Activated CD4-positive, CD25-positive, alpha-beta regulatory T cell treated with anti-CD3 and anti-CD28 coated beads, Interleukin-2, amount 50 U/mL, for 72 hours (primary cell): ENCODE results near the gene PPP1CA.

Source experiments
- DNase-seq: peaks from one replicate; pipeline ENCODE4 v3.0.0; 2021

Gene PPP1CA

DNA sequence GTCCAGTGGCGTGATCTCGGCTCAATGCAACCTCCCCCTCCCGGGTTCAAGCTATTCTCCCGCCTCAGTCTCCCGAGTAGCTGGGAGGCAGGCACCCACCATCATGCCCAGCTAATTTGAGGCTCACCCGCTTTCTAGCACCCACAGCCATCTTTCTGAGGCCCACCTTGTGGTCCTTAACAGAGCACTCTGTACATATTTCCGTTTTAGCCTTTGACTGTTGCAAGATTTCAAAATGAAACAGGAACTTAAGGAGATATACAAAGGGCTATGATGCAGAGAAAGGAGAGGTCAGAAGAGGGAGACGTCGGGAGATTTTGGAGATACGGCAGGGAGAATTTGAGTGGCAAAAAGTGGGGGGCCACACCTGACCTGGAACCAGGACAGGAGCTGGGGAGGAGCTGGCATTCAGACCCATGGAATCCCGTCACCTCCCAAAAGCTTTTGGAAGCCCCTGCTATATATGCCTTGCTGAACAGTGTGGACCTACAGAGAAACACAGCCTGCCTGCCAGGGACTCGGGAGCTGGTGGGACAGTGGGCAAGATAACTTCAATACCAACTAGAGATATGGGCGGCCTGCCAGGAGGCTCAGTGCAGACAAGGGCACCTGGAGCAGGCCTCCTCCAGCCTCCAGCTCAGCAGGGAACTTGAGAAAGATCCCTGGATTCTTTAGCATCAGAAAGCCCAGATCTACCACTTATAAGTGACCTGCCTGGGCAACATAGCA is 20.2 kb downstream of the PPP1CA start:
- DNase-seq, result no peak

DNA sequence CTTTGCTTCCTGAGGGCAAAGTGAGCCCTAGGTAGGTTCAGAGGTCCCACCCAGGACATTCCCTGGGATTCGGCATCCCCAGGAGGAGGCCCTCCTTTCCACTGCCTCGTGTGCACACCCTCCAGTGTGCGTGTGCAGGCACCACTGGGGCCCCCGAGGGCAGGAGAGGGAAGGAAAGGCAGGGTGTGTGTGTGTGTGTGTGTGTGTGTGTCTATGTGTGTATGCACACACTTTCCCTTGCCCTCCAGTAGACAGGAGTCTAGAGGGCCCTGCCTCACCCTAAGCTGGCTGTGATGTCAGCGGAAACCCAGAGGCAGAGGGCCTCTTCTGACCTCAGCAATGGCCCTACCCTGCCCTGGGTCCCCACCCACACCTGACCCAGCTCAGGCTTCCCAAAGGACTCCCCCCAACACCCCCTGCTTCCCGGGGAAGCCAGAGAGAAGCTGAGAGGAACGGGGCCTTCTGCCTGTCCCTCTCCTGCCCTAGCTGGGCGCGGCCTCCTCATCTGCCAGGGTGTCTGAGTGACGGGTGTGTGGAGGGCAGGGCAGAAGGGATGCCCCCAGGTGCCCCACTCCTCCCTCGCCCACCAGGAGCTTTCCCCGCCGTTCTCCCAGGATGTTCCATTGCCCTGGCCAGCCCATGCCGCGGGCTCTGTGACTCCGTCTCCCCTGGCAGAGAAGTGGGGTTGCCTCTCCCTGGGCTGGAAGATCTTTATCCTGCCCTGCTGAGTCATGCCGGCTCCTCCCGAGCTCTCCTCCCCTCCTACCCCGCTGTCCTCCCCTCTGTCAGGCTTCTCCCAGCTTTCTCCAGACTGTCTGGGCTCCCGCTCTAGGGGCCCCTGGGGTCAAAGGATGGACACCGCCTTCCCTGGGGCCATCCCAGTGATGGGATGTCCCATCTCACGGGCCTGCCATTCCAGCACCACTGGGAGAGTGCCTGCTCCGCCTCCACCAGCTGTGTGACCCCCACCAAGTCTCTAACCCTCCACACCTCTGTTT is 22.3 kb downstream of the PPP1CA start:
- no peak for DNase-seq

DNA sequence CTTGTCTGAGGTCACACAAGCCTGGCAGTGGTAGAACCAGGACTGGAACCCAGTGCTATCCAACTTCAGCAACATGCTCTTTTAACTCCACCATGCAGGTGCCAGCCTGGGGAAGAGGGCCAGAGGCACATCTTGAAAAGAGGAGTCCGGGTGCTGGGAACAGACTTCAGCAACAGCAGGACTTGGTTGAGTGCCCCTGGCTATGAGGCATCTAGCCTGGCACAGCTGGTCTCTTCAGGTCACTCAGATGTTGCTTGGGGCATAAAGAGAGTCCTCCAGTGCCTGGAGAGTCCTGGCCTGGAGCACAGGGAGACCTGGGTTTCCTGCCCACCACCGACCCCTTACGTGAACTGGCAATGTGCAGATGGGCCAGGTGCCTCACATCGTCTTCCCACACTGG is 23.1 kb downstream of the PPP1CA start:
- DNase-seq, result no peak

DNA sequence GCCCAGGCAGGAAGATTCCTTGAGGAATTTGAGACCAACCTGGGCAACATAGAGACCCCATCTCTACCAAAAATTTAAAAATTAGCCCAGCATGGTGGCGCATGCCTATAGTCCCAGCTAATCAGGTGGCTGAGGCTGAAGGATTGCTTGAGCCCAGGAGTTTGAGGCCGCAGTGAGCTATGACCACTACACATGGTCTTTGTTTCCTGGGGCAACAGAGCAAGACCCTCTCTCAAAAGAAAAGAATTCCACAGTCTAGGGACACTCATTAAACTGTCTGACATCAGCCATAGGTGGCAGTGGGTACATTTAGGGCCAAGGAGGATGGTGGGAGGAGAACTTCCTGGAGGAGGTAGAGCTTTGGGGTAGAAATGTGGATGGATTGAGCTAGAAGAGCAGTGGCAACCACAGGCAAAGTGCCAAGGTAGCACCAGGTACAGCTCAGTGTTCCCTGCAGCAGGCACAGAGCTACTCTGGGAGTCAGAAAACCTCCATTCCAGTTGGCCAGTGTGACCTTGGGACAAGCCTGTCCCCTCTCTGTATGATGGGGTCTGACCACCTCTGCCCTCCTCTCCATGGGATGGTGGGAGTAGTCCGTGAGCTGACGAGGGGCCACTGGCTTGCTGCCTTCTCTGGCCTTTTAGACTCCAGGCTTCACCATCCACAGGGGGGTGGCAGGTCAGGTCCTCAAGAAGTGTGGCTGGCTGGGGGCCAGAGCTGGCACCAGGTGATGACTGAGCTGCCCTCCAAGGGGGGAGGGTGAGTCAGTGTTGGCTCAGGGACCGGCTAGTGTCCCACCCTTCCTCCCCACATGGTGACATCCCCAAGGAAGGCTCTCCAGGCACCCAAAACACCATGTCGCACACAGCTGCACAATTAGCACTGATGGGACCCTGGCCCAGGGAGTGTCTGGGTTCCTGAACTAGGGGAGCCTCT is 24.5 kb downstream of the PPP1CA start:
- no peak for DNase-seq

DNA sequence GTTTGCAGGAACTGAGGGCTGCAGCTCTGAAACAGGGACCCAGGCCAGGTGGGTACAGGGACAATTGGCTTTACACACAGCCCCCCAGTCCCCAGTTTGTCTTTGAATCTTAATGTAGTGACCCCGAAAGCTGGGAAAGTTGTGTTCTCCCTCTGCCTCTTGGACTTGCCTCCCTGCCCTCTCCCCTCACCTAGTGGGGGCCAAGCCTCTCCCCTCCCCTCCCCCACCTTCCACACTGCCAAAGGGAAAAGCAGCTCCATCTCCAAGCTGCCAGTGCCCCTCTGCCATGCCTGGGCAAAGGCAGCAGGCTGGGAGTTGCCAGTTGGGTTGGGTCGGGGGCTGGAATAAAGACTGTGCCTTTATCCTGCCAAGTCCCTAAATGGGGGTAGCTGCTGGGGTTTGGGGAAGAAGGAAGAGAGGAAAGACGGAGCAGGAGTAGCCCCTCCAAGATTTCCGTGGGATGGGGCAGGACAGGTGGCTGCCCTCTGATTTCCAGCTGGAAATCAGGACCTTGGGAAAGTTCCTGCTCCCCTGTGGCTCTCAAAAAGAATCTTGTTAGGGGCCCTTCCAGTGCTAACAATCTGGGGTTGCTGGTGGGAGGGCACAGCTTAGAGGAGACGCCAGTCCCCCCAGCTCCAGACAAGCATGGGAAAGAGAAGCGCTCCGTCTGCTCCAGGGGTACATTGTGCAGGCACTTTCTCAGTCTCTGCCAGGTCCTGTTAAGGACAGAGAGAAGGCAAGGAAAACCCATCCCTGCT is 25.4 kb downstream of the PPP1CA start:
- DNase-seq, result no peak

DNA sequence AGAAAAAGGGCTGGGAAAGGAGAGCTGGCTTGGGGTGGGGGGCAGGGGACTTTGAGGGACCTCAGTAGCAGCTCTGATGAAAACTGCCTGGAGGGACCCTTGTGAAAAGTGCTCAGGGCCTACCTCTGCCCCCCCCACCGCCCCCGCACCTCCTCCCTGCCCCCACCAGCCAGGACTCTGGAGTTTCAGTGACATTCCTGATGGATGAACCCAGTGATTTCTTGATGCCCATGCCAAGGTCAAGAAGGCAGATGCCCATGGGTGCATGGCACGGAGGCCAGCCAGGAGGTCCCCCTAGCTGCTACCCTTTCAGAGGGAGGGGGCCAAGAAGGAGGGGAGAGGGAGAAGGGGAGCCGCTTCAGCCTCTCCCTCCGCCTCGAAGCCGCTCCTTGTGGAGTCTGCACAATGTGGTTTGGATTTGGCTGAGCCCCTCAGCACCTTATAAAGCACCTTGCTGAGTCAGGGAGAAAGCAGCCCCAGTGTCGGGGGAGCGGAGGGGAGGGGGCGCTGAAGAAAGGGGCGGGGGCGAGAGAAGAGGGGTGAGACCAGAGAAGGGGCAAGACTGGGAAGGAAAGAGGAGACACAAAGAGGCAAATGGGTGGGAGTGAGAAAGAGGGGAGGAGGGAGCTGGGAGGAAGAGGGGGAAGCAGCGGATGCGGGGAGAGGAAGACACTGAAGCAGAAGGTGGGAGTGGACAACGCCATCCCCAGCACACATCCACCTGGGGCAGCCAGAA is 26.2 kb downstream of the PPP1CA start:
- no peak for DNase-seq

DNA sequence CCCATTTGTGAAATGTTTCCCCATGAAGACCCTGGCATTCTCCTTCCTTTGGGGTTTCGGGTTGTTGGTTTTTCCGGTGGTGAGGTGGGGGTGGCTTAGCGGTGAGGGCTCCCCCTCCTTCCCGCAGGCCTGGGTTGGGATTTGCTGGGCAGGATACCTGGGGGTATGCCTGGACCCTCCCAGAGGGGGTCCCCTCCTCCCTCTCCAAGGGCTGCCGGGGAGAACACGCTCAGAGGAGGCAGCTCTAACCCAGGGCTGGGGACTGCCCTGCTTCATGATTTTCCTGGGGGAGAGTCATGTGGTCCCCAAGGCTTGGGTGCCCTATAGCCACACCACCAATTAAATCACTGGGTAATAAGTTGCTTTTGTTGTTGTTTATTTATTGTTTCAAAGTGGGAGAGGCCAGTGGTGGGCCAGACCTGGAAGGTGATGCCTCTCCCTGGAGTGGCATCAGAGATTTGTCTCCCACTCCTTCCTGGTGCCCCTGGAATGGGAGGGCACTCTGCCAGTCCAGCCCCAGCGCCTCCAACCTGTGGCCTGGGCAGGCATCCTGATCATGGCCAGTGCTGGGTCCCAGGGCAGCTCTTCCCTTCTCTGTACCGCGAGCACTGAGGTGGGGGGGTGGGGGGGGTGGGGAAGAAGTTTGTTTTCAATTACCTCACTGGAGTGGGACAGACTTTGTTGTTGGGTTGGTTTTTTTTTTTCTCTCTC is 26.9 kb downstream of the PPP1CA start:
- DNase-seq, result no peak

DNA sequence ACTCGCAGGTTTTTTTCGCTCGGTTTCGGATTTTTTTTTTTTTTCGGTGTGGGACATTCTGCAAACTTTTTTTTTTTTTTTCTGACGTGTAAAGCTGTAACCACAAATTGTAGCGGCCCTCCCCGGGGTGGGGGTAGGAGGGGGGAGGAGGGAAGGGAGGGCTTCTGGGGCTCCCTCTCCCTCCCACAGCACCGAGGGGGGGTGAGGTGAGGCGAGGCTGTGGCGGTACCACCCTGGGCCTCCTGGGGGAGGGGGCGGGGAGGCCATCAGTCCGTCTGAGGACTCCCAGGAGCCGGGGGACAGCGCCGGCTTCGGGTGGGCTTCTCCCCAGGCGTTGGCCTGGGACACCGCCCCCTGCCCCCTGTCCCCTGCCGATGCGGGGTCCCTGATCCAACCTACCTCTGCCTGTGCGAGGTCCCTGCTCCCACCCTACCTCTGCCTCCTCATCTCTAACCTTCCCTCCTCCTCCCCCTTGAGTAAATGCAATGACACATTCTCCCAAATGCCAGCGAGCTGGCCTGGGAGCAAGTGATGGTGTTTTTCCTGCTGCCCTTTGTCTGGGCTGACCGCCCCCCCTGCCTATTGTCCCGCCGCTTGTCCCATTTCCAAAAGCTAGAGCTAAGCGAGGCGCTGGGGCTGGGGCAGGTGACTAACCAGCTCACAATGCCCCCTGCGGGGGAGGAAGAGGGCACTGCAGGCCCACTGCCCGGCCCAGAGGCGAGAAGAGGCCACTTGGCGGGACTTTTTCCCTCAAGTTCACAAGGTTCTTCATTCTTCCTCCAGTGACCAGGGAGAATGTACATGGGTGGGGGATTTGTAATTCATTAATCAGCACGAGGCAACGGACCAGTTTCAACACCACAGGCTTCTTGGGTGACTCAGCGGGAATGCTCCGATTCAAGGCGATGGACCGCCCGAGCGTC is 27.7 kb downstream of the PPP1CA start:
- DNase-seq, result peak; percentile 61

DNA sequence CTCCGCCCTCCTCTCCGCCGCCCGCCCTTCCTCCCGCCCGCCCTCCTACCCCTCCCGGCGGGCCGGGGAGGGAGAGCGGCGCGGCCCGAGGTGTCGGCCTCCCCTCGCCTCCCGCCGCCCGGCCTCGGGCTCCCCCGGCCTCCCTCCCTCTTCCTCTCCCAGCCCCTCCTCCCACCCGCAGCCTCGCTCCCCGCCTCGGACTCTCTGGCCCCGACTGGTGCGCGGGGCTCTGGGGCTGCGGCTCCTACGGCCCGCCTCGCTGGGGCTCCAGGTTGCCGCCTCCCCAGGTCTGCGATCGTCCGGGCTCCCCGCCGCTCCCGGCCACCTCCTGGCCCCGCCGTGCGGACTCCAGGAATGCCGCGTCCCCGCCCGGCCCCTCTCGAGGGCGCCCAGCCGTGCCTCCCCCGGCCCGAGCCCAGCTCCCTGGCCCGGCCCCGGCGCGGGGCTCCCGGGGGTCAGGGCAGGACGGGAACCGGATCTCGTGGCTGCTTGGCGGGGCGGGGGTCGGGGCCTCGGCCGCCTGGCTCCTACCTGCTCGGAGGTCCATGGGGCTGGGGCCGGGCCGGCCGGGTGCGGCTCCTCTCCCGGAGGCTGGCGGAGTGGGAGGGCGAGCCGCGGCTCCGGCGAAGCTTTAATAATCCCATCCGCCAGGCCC is 28.5 kb downstream of the PPP1CA start, which contains the start of gene CLCF1:
Gene CLCF1, minus strand, starts transcription at position 606 of the 655 bp plus-strand sequence. Its CDS starts 59 bp downstream, at position 547.
- no peak for DNase-seq

DNA sequence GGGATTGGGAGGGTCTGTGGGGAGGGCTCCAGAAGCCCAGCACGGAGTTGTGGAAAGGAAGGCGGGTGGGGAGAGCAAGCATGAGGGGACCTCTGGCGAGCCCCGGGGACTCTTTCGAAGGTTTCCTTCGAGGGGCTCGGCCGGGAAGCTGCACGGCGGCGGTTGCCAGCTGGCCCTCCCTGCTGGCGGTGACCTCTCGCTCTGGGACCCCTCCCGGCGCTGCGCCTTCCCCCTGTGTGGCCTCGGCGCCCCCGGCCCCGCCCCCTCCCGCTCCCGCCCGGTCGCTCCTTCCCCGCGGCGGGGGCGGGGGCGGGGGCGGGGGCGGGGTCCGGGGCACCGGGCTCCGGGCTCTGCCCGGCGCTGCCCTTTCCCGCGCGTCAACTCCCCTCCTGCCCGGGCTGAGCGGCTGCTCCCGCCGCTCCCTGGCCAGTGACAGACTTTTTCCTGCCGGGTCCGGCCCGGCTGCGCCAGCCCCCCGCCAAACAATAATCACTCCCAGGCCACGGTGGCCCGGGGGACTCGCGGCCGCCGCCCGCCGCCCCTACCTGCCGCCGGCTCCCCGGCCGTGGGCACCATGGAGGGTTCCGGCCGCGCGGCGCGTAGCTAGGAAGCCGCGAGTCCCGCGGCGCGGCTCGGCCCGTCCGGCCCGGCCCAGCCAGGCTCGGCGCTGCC is 29.2 kb downstream of the PPP1CA start:
- no peak for DNase-seq

DNA sequence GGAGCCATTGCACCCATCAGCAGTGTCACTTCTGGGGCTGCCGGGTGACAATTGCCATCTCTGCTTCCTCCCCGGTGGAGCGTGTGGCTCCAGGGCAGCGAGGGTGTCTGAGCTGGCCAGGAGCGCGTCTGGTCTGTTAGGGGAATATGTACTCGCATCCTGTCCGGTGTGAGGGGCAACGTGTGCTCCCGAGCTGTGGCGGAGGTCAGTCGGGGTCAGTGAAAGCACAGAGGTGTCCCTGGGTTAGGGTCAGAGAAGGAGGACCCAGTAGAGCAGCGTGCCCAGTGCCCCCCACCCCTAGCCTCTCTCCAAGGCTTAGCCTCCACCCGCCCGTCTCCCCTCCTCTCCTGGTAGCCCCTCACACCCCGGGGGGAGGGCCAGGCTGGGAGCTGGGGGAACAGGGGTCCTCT is 29.7 kb downstream of the PPP1CA start:
- no peak for DNase-seq

DNA sequence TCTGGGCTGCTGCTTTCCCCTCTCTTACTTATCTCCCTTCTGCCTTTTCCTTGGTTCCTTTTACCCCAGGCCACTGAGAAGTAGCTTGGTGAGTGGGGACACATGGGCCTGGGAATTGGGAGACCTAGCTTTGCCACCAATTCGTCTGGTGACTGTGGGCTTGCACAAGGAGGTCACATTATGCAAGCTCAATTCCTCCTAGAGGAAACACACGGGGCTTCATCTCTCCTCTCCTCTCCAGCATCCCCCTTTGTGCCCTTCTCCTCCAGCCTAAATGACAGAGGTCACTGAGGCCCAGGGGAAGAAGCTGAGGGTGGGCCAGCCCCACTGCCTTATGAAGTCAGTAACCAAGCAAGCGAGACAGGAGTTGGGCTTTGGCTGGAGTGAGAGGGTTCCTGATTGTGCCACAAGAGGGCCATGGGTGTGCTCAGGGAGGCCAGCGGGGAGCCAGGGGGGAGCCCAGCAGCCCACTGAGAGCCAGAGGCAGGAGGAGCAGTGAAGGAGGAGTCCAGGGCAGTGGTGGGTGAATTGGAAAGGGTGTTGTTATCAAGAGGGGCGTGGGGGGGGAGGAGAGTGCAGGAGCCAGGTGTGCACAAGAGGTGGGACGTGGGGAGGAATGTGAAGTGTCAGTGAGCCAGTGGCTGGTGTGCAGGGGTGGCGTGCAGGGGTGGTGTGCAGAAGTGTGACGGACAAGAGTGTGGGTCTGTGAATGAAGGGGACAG is 30.3 kb downstream of the PPP1CA start:
- DNase-seq, result no peak

DNA sequence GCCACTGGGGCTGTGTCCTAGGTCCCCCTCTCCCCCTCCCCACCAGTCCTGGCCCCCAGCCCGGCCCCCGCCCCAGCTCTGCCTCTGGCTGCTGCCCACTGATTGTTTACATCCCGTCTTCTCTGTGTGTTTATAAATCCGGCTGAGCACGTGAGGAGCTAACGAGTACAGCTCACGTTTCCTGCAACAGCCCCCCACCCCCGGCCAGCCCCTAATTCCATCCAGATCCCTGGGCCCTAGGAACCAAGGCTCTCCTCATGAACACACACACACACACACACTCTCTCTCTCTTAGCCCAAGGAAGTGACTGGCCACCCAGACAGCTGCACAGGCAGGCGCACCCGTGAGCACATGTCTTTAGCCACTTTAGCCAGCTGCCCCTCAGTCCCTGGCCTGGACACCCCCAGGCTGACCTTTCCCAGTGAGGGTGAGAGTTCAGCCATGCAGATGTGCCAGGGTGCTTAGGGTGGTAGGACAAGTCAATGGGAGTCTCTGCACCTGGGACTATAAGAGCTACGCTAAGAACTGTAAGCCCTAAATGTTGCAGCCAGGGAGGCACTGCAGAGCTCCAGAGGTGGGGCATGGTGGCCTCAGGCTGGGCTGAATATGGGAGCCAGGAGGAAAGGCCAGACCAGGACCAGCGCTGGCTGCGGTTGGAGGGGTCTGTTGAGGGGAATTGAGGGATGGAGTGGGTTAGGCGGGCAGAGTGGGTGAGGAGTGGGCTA is 31.1 kb downstream of the PPP1CA start:
- no peak for DNase-seq

DNA sequence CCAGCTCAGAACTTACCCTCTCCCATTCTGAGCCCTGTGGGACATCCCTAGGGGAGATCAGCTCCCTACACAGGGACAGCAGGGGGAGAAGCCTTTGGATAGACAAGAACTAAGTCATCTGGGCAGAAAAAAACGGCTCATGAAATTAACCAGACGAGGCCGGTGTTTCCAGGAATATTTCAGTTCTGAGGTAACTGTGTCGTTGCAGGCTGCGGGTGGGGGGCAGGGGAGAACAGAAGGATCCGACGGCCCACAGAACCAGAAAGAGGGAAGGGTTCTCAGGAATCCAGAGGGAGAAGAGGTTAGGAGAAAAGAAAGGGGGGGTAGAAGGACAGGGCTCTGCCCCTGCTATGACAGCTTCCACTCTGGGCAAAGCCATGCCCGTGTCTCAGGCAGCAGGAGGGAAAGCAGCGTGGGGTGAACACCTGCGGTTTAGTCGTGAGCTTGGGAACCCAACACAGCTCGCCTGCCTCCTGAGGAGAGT is 31.8 kb downstream of the PPP1CA start:
- no peak for DNase-seq

DNA sequence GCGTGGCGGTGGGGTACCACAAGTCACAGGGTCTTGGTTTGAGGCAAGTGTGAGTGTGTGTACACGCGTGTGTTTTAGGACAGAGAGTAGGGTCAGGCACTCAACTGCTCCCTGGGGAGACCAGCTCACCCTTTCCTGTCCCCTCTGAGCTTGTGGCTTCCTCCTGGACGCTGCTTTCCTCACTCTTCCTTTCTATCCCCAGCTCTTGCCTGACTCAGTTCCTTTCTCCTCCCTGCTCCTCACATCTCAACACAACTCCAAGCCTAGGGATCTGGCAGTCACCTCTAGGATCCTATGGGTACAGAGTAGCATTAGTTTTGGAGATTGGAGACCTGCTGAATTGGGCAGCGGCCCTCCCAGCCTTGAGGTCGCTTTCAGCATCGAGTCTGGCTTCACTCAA is 32.4 kb downstream of the PPP1CA start:
- DNase-seq, result no peak

DNA sequence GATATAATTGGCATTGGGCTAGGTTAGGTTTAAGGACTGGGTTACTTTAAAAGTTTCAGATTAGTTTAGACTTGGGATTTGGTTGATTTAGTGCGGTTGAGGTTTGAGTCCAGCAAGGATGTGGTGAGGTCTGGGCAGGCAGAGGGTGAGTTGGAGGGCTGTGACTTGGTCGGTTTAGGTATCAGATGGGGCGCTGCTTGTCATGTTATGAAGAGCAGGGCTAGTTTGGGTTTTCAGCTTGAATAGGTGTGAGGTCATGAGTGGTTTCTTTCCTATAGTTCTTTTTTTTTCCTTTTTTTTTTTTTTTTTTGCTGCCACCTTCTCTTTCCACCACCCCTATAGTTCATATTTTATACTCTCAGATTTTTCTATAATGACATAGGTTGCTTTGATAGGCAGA is 33.0 kb downstream of the PPP1CA start:
- DNase-seq, result no peak

DNA sequence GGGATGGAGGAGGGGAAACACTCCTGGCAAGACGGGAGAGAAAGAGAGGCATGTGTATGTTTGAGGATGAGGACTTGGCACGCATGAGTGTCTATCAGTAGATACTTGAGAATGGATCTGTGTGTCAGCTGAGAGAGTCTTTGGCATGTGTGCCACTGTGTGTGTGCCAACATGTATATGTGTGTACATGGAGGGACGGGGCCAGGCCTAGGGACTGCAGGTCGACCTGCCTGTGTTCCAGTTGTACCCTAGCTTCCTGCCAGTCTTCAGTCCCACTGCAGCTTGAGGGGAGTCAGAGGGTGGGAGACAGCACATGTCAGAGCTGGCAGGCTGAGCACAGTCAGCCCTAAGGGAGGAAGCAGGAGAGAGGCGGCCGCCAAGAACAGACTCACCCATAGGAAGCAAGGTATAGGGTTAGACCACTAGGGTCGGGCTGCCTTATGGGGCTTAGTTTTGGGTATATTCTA is 33.9 kb downstream of the PPP1CA start:
- no peak for DNase-seq
